ENCODE results near the gene PCDH15. TPM values are rescaled to one million over a fixed set of nuclear protein-coding genes. Genes with fewer than 3 reads are reported as not detected.

PCDH15 gene
- total and polyA plus RNA-seq, 2 of the 4 experiments (the other 2 are of a cell fraction), result not detected

DNA sequence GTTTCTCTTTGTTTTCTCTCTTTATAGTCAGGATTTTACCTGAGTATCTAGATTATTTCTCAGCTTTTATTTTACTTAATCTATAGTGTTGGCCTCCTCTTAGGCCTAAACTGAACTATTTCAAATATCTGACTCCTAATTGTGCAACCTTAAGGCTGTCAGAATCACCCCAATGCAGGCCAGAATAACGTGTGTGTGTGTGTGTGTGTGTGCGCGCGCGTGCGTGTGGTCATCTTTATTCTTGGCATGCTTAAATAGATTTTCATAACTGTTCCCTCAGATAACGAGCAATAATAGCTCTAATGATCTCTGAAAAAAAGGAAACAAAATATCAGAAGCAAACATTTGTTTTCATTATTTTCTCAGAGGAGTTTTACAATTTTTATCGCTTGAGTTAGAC, 92.4 kb downstream of the PCDH15 start:
- Histone ChIP-seq H4K5ac (ENCODE audit: low read depth, low read length) (no peak overlapping the region), H4K20me1 (ENCODE audit: insufficient read depth, low read length) (no peaks in the 10 kb centered on the region), H2AK9ac (replicated peaks; ENCODE audit: low read depth, low read length, poor library complexity) (no peak overlapping the region), H3K9ac (ENCODE audit: low read depth, low read length) (no peak overlapping the region), H3K79me1 (ENCODE audit: low read depth in 1 of 2, low read length in 2 of 2) (no peaks in the 10 kb centered on the region), H2BK120ac (ENCODE audit: low read depth, low read length) (no peak overlapping the region), H3K4ac (ENCODE audit: low read depth, low read length) (no peak overlapping the region), H3K14ac (replicated peaks; ENCODE audit: low read depth, low read length) (no peak overlapping the region), H2AFZ (replicated peaks; ENCODE audit: low read length, poor library complexity) (no peak overlapping the region), H3K4me1 (ENCODE audit: control insufficient read depth, insufficient read depth, low read length) (no peaks in the 10 kb centered on the region), H2AK5ac (ENCODE audit: low read depth, low read length) (no peak overlapping the region), H3K4me2 (ENCODE audit: low read depth, low read length) (no peak overlapping the region), H4K8ac (ENCODE audit: low read depth in 2 of 2, low read length in 2 of 2) (no peak overlapping the region), H3K4me3 (ENCODE audit: insufficient read depth, low read depth, low read length) (no peak overlapping the region), H3K27me3 (ENCODE audit: control insufficient read depth, insufficient read depth, low read length) (no peaks in the 10 kb centered on the region), H2BK5ac (ENCODE audit: low read depth, low read length, poor library complexity, severe bottlenecking) (no peak overlapping the region), H3K9me1 (ENCODE audit: insufficient read depth, low read length) (no peaks in the 10 kb centered on the region), H3K56ac (ENCODE audit: extremely low read depth, insufficient read depth, low read length) (no peak overlapping the region), H3K18ac (ENCODE audit: low read depth, low read length) (no peak overlapping the region), H3K9me3 (ENCODE audit: control insufficient read depth, insufficient read depth, low read length) (no peaks in the 10 kb centered on the region), H3K23ac (ENCODE audit: low read depth, low read length) (no peak overlapping the region), H2BK20ac (ENCODE audit: low read depth, low read length) (no peak overlapping the region), H2BK15ac (ENCODE audit: low read depth, low read length) (no peak overlapping the region), H4K91ac (ENCODE audit: insufficient read depth, low read depth, low read length) (no peak overlapping the region), H3K36me3 (ENCODE audit: control insufficient read depth, insufficient read depth, low read length) (no peaks in the 10 kb centered on the region), H3K27ac (ENCODE audit: insufficient read depth, low read length) (no peak overlapping the region)
- CTCF ChIA-PET, result no interaction called here
- TF ChIP-seq RFX5 (IDR thresholded peaks at IDR 0.05; ENCODE audit: low read depth, low read length), result no peak
- TF ChIP-seq FOS (IDR thresholded peaks at IDR 0.05; ENCODE audit: low read depth, low read length), result no peak
- no peak for TF ChIP-seq RCOR1 (IDR thresholded peaks at IDR 0.05; ENCODE audit: insufficient replicate concordance, low read length)
- TF ChIP-seq CHD1 (IDR thresholded peaks at IDR 0.05; ENCODE audit: low read depth, low read length), result no peak
- TF ChIP-seq RAD21 (IDR thresholded peaks at IDR 0.05; ENCODE audit: low read length), result no peak
- no peak for TF ChIP-seq MAZ (IDR thresholded peaks at IDR 0.05; ENCODE audit: borderline replicate concordance, low read depth, low read length)
- no peak for TF ChIP-seq NFE2L2 (IDR thresholded peaks at IDR 0.05; ENCODE audit: low read depth, low read length)
- no peak for TF ChIP-seq CEBPB (IDR thresholded peaks at IDR 0.05; ENCODE audit: low read depth, low read length)
- TF ChIP-seq MAFK (IDR thresholded peaks at IDR 0.05; ENCODE audit: low read depth, low read length), result no peak
- TF ChIP-seq, protein P1, sequence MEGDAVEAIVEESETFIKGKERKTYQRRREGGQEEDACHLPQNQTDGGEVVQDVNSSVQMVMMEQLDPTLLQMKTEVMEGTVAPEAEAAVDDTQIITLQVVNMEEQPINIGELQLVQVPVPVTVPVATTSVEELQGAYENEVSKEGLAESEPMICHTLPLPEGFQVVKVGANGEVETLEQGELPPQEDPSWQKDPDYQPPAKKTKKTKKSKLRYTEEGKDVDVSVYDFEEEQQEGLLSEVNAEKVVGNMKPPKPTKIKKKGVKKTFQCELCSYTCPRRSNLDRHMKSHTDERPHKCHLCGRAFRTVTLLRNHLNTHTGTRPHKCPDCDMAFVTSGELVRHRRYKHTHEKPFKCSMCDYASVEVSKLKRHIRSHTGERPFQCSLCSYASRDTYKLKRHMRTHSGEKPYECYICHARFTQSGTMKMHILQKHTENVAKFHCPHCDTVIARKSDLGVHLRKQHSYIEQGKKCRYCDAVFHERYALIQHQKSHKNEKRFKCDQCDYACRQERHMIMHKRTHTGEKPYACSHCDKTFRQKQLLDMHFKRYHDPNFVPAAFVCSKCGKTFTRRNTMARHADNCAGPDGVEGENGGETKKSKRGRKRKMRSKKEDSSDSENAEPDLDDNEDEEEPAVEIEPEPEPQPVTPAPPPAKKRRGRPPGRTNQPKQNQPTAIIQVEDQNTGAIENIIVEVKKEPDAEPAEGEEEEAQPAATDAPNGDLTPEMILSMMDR (conservative IDR thresholded peaks at IDR 0.05; ENCODE audit: low read depth, low read length), result no peak
- TF ChIP-seq POLR2A (IDR thresholded peaks at IDR 0.05; ENCODE audit: low read depth, low read length), result no peak
- TF ChIP-seq, protein P2, sequence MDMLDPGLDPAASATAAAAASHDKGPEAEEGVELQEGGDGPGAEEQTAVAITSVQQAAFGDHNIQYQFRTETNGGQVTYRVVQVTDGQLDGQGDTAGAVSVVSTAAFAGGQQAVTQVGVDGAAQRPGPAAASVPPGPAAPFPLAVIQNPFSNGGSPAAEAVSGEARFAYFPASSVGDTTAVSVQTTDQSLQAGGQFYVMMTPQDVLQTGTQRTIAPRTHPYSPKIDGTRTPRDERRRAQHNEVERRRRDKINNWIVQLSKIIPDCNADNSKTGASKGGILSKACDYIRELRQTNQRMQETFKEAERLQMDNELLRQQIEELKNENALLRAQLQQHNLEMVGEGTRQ (IDR thresholded peaks at IDR 0.05; ENCODE audit: low read depth, low read length), result no peak
- TF ChIP-seq, protein P3, sequence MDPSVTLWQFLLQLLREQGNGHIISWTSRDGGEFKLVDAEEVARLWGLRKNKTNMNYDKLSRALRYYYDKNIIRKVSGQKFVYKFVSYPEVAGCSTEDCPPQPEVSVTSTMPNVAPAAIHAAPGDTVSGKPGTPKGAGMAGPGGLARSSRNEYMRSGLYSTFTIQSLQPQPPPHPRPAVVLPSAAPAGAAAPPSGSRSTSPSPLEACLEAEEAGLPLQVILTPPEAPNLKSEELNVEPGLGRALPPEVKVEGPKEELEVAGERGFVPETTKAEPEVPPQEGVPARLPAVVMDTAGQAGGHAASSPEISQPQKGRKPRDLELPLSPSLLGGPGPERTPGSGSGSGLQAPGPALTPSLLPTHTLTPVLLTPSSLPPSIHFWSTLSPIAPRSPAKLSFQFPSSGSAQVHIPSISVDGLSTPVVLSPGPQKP (IDR thresholded peaks at IDR 0.05; ENCODE audit: borderline replicate concordance, low read depth, low read length), result no peak
- no peak for TF ChIP-seq SMC3 (IDR thresholded peaks at IDR 0.05; ENCODE audit: low read depth, low read length)
- TF ChIP-seq BHLHE40 (IDR thresholded peaks at IDR 0.05; ENCODE audit: low read depth, low read length), result no peak
- dilution Hi-C loops (cut with HindIII; ENCODE audit: low sequenced_read_pairs, unreplicated experiment) (no loop called here), intact Hi-C loops (cut with micrococcal nuclease) (no loop called here), in situ Hi-C loops (cut with MboI; ENCODE audit: low sequenced_read_pairs) (no loop called here)
- no TSS peak for BruUV-seq (replicated peaks)
- DNase-seq, result no peak
- ATAC-seq (ENCODE audit: low read depth), result no peak
- WGBS, 2 experiments (ENCODE audit: extremely low coverage in 2 of 2, insufficient read length in 1 of 2), result no CpG with 5 or more reads among the region's 8 CpGs
- POLR2A ChIA-PET (ENCODE audit: unreplicated experiment), result no interaction called here

Measured in IMR-90 (cell line).